Breast epithelium (tissue), 3 donors: ENCODE measurements around the gene GCN1.

Experiments
- CTCF ChIP-seq, 3 donors: fragments of 450-650 bp; IDR thresholded peaks; one replicate each; pipeline ENCODE4 v1.5.1; 2016 to 2017; ENCODE audit warnings: antibody characterized with exemption in 3 of 3, mild to moderate bottlenecking in 3 of 3, moderate library complexity in 3 of 3
- POLR2A ChIP-seq: fragments of 450-650 bp; IDR thresholded peaks from one replicate; pipeline ENCODE4 v1.6.1; 2016; ENCODE audit warnings: antibody characterized with exemption, mild to moderate bottlenecking, moderate library complexity
- POLR2AphosphoS5 ChIP-seq, 3 donors: sonication (generic); formaldehyde crosslinking; IDR thresholded peaks; one replicate each; pipeline ENCODE4 v1.6.1; 2017; ENCODE audit warnings: antibody characterized with exemption in 3 of 3

- no peak for TF ChIP-seq CTCF (IDR thresholded peaks at IDR 0.05)
- no peak for TF ChIP-seq POLR2A
- no peak for TF ChIP-seq POLR2AphosphoS5 (IDR thresholded peaks at IDR 0.05)
Measured at GRCh38 chr12:120162763-120163162, 31.8 kb downstream of the GCN1 start.
